K562 (cell line): ENCODE results near the gene SYTL5. TPM values are rescaled to one million over a fixed set of nuclear protein-coding genes. Genes with fewer than 3 reads are reported as not detected.

Experiments used
- ATAC-seq: fragments of 200-7000 bp; cut with Tn5 transposase; 3 replicates; pipeline ENCODE4 v1.9.1; 2020; ENCODE audit warnings: moderate library complexity
- BruUV-seq: library from RNA; stranded (reverse); fragments of 400-500 nt; replicated peaks from 2 replicates; lab custom pipeline; 2021; lab: Mats Ljungman, UMichigan
- CTCF ChIA-PET: fragments of 300-600 bp; formaldehyde crosslinking; extraction: SDS; loops from one replicate; lab custom pipeline; 2021; ENCODE audit warnings: low intra/inter-chr PET ratio; lab: Yijun Ruan, JAX
- POLR2A ChIA-PET: fragments of 300-600, 350-650 bp; sonication (Branson Sonifier 250); formaldehyde crosslinking; extraction: SDS; loops from one replicate; lab custom pipeline; 2021; ENCODE audit warnings: antibody characterized with exemption, inconsistent platforms; lab: Yijun Ruan, JAX
- DNase-seq, 4 experiments: peaks; one replicate each; pipeline versions ENCODE4 v3.0.0 to v3.0.0-alpha.2; 2011 to 2018; ENCODE audit warnings: low spot score in 3 of 4, mixed read lengths in 3 of 4; ENCODE audit errors: extremely low read depth in 1 of 4
- FAIRE-seq: peaks from 2 replicates; lab custom pipeline; 2011; peaks lifted over from hg19 to GRCh38; lab: Jason Lieb, UNC
- H2AFZ ChIP-seq: 2 replicates; pipeline ENCODE4 v1.6.0; 2011; ENCODE audit warnings: low read depth, low read length, control low read depth, inconsistent platforms
- H3K27ac ChIP-seq: fragments of 200-600 bp; 3 replicates; pipeline ENCODE4 v1.8.0; 2011; ENCODE audit warnings: low read depth, mild to moderate bottlenecking, control low read depth, inconsistent platforms, low read length, moderate library complexity, mixed read lengths; ENCODE audit errors: extremely low read depth
- H3K27me3 ChIP-seq, 2 experiments: fragments of 300-600 bp in 1 of 2; 2 replicates in 1 of 2; 3 replicates in 1 of 2; pipeline versions ENCODE4 v1.6.0 to v1.8.0; 2011; ENCODE audit warnings: inconsistent platforms in 2 of 2, low read length in 2 of 2, mild to moderate bottlenecking in 1 of 2, mixed read lengths in 1 of 2, moderate library complexity in 1 of 2; ENCODE audit not compliant: control insufficient read depth in 2 of 2, insufficient read depth in 2 of 2
- H3K36me3 ChIP-seq: fragments of 300-600 bp; 3 replicates; pipeline ENCODE4 v1.8.0; 2011; ENCODE audit warnings: mild to moderate bottlenecking, low read length, inconsistent platforms; ENCODE audit not compliant: control insufficient read depth, insufficient read depth
- H3K4me1 ChIP-seq, 2 experiments: fragments of 200-600 bp in 1 of 2; replicated peaks in 1 of 2; 2 replicates in 1 of 2; 3 replicates in 1 of 2; pipeline versions ENCODE4 v1.5.1 to v1.8.0; 2011; ENCODE audit warnings: inconsistent platforms in 2 of 2, low read length in 2 of 2, mild to moderate bottlenecking in 1 of 2, mixed read lengths in 1 of 2, moderate library complexity in 1 of 2; ENCODE audit not compliant: control insufficient read depth in 2 of 2, insufficient read depth in 2 of 2
- H3K4me2 ChIP-seq: 2 replicates; pipeline ENCODE4 v1.6.1; 2011; ENCODE audit warnings: low read length, control low read depth, inconsistent platforms, mixed read lengths; ENCODE audit not compliant: insufficient read depth
- H3K4me3 ChIP-seq: fragments of 200-600 bp; sonication (generic), shearing (Covaris generic); 2 replicates; pipeline ENCODE4 v1.5.1; 2016; ENCODE audit warnings: control low read depth, inconsistent platforms
- H3K79me2 ChIP-seq: fragments of 200-600 bp; 3 replicates; pipeline ENCODE4 v1.8.0; 2011; ENCODE audit warnings: low read length, inconsistent platforms; ENCODE audit not compliant: control insufficient read depth, insufficient read depth
- H3K9ac ChIP-seq, 2 experiments: 2 replicates each; pipeline versions ENCODE4 v1.6.0 to v1.6.1; 2011; ENCODE audit warnings: low read depth in 2 of 2, low read length in 2 of 2, control low read depth in 1 of 2, inconsistent platforms in 1 of 2, mild to moderate bottlenecking in 1 of 2, mixed read lengths in 1 of 2; ENCODE audit not compliant: insufficient read depth in 1 of 2
- H3K9me1 ChIP-seq: one replicate; pipeline ENCODE4 v1.6.0; 2011; ENCODE audit warnings: inconsistent platforms, mild to moderate bottlenecking, low read length, moderate library complexity; ENCODE audit not compliant: control insufficient read depth, insufficient read depth
- H3K9me3 ChIP-seq: replicated peaks from 2 replicates; pipeline ENCODE4 v1.5.1; 2011; ENCODE audit warnings: low read depth, low read length, inconsistent platforms; ENCODE audit not compliant: control insufficient read depth, insufficient read depth
- H4K20me1 ChIP-seq: replicated peaks from 2 replicates; pipeline ENCODE4 v1.6.1; 2011; ENCODE audit warnings: low read length, inconsistent platforms, mixed read lengths; ENCODE audit not compliant: control insufficient read depth, insufficient read depth
- ARID2 ChIP-seq: fragments of 450-650 bp; IDR thresholded peaks from 2 replicates; pipeline ENCODE4 v1.6.1; 2017; ENCODE audit warnings: antibody characterized with exemption, mild to moderate bottlenecking
- FOXK1 ChIP-seq: sonication (generic); formaldehyde crosslinking; IDR thresholded peaks from 2 replicates; pipeline ENCODE4 v1.8.0; 2022; ENCODE audit warnings: missing genetic modification reagents, mild to moderate bottlenecking, borderline replicate concordance
- HDAC1 ChIP-seq, 2 experiments: fragments of 450-650 bp; IDR thresholded peaks; 2 replicates each; pipeline ENCODE4 v1.6.1; 2016 to 2017; ENCODE audit warnings: inconsistent platforms in 1 of 2, mild to moderate bottlenecking in 1 of 2, moderate library complexity in 1 of 2
- TCFL5 ChIP-seq: fragments of 250-450 bp; sonication (Bioruptor Pico); conservative IDR thresholded peaks from 2 replicates; pipeline ENCODE4 v1.6.1; 2021; ENCODE audit warnings: mild to moderate bottlenecking, moderate library complexity, matching md5 sums
- WGBS: fragments of 100-300 bp; shearing (Covaris generic); methylation state at CpG from one replicate; pipeline ENCODE4 v1.1.6; 2016; ENCODE audit warnings: low coverage, mixed read lengths; ENCODE audit not compliant: insufficient coverage; ENCODE audit errors: missing lambda C conversion rate; 5-methylcytosine and 5-hydroxymethylcytosine counted together
- in situ Hi-C: fragments of 300-500 bp; cut with MboI; formaldehyde crosslinking; loops from 4 replicates; pipeline ENCODE4 v1.15.0; 2018; ENCODE audit warnings: inconsistent platforms, mixed read lengths
- intact Hi-C: fragments of 100-400 bp; cut with micrococcal nuclease; formaldehyde crosslinking; loops from 2 replicates; pipeline ENCODE4 v1.14.2; 2022
- polyA plus RNA-seq, 8 experiments: library from polyadenylated mRNA; depleted of rRNA in 4 of 8; stranded (reverse) in 5 of 8; unstranded in 3 of 8; fragments of >200 nt; fragmentation: Nextera tagmentation in 2 of 8; fragmentation: Illumina TruSeq in 1 of 8; extraction: Ambion mirVana in 2 of 8; extraction: Trizol in 1 of 8; gene quantifications; 2 replicates each; pipeline versions ENCODE4 v1.2.1 to v1.2.3, GENCODE V29; 2011 to 2014; ENCODE audit warnings: inconsistent platforms in 1 of 8, missing spikeins in 1 of 8
- total RNA-seq, 7 experiments: library from RNA; depleted of rRNA in 6 of 7; stranded (reverse); fragments of >200 nt in 6 of 7; fragmentation: Illumina TruSeq in 2 of 7; extraction: Trizol in 2 of 7; gene quantifications; 2 replicates each; pipeline versions ENCODE4 v1.2.1 to v1.2.3, GENCODE V29; 2011 to 2021; ENCODE audit warnings: low replicate concordance in 1 of 7
- TF ChIP-seq, protein P1 (sequence below): fragments of 250-450 bp; sonication (Bioruptor Pico); IDR thresholded peaks from 2 replicates; pipeline ENCODE4 v1.8.0; 2022; ENCODE audit warnings: inconsistent platforms

The SYTL5 gene
- total and polyA plus RNA-seq, 9 of the 15 experiments (the other 6 are each of a cell fraction or from before 2014, with no cell fraction given) = 0.01 to 0.25 (median 0.09) TPM

DNA sequence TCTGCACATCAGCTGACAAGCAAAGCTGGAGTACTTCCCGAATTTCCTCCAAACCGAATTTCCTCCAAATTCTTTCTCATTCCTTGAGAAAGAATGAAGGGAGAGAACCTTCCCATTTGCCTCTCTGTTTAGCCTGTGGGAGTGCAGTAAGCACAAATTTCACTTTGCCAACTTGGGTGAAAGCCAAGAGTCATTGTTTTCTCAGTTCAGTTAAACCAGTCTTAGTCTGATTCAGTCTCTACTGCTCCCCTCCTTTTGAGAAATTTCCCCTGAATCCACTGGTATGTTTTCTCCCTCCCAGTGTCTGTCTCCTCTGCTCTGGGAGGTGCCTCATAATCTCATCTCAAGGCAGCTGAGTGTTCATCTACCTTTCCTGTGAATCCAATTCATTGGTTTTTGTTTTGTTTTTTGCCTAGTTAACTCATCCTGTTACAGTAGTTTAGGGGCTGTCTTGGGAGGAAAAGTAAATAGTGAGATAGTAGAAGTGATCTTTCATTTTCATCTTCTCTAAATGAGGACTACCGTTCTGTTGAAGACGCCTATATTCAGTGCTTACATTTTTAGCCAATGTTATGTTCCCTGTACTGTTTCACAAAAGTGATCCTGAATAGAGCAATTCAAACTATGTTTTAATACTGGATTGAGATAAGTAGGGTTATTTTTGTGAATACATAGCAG, 49.0 kb downstream of the SYTL5 start:
- FAIRE-seq = no peak
- WGBS = 4% methylated on average over 4 of the region's 4 CpGs
- Histone ChIP-seq H3K4me2 (no peak overlapping the region), H2AFZ (no peak overlapping the region; the same call in 1 of the 2 replicates), H3K9me3 (no peaks in the 10 kb centered on the region), H3K79me2 (no peaks in the 10 kb centered on the region), H3K36me3 (no peaks in the 10 kb centered on the region), H3K4me1 (no peaks in the 10 kb centered on the region), H3K4me3 (no peak overlapping the region), H3K9ac (no peak overlapping the region), H3K9me1 (no peaks in the 10 kb centered on the region), H4K20me1 (no peaks in the 10 kb centered on the region), H3K27ac (no peak overlapping the region), H3K27me3 (no peaks in the 10 kb centered on the region)
- intact Hi-C loops (no loop called here), in situ Hi-C loops (no loop called here)
- no TSS peak for BruUV-seq
- CTCF ChIA-PET = no interaction called here
- TF ChIP-seq ARID2 (no peak), HDAC1 (IDR thresholded peaks at IDR 0.05) (no peak)
- DNase-seq = no peak
- ATAC-seq = no peak
- POLR2A ChIA-PET = interaction anchor here (0.9 kb wide), 1 partner anchor 9 kb away, joined by 4 read pairs; no protein-coding TSS in a partner anchor

DNA sequence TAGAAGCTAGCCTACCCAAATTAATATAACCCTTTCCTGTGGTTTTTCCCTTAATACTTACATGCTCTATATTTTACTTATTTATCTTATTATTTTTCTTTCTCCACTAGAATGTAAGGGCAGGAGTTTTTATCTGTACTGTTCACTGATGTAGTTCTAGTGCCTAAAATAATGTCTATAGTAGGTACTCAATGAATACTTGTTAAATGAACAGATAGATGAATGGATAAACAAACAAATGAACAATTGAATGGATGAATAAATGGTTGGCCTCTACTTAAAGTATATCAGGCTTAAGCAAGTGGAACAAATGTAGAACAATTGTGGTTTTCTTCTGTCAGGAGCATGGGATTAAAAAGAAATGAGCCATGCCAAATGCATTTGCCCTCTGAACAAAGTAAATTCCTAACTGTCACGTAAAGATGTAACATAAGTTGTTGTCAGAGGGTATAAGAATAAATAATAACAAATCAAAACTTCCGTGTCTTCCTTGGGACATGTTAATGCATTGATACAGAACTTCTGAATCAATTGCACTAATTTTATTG, 54.1 kb downstream of the SYTL5 start:
- ATAC-seq (no peak), FAIRE-seq (no peak), DNase-seq (no peak)
- H3K4me1 ChIP-seq = no peaks in the 10 kb centered on the region
- TF ChIP-seq, protein P1, sequence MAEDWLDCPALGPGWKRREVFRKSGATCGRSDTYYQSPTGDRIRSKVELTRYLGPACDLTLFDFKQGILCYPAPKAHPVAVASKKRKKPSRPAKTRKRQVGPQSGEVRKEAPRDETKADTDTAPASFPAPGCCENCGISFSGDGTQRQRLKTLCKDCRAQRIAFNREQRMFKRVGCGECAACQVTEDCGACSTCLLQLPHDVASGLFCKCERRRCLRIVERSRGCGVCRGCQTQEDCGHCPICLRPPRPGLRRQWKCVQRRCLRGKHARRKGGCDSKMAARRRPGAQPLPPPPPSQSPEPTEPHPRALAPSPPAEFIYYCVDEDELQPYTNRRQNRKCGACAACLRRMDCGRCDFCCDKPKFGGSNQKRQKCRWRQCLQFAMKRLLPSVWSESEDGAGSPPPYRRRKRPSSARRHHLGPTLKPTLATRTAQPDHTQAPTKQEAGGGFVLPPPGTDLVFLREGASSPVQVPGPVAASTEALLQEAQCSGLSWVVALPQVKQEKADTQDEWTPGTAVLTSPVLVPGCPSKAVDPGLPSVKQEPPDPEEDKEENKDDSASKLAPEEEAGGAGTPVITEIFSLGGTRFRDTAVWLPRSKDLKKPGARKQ (CRISPR knock-in tag) = no peak
- no peak for TF ChIP-seq TCFL5
- no peak for TF ChIP-seq FOXK1 (CRISPR knock-in tag)
- no peak overlapping the region for H3K4me2 ChIP-seq
- no peaks in the 10 kb centered on the region for H3K36me3 ChIP-seq
- no peaks in the 10 kb centered on the region for H3K9me1 ChIP-seq
- no peak overlapping the region for H2AFZ ChIP-seq
- no TSS peak for BruUV-seq
- intact Hi-C loops = no loop called here
- no peaks in the 10 kb centered on the region for H3K79me2 ChIP-seq
- in situ Hi-C loops = no loop called here
- H3K27me3 ChIP-seq = no peaks in the 10 kb centered on the region
- POLR2A ChIA-PET = no interaction called here
- H3K4me3 ChIP-seq = no peak overlapping the region
- WGBS = 19% methylated on average over 2 of the region's 2 CpGs
- H3K9me3 ChIP-seq = no peaks in the 10 kb centered on the region
- H3K27ac ChIP-seq = no peak overlapping the region
- CTCF ChIA-PET = no interaction called here
- H4K20me1 ChIP-seq = no peaks in the 10 kb centered on the region
- H3K9ac ChIP-seq = no peak overlapping the region
